GM18505 (cell line): ENCODE measurements around the gene ZBTB46.

ENCODE experiments used
- ATAC-seq: cut with Tn5 transposase; IDR thresholded peaks from one replicate; pipeline ENCODE4 v1.9.1; 2021; ENCODE audit not compliant: unreplicated experiment
- POLR2A ChIP-seq: IDR thresholded peaks from 4 replicates; pipeline ENCODE4 v1.6.1; 2011; ENCODE audit warnings: borderline replicate concordance; ENCODE audit not compliant: insufficient read depth, insufficient read length; ENCODE audit errors: extremely low read depth

ZBTB46 gene

DNA sequence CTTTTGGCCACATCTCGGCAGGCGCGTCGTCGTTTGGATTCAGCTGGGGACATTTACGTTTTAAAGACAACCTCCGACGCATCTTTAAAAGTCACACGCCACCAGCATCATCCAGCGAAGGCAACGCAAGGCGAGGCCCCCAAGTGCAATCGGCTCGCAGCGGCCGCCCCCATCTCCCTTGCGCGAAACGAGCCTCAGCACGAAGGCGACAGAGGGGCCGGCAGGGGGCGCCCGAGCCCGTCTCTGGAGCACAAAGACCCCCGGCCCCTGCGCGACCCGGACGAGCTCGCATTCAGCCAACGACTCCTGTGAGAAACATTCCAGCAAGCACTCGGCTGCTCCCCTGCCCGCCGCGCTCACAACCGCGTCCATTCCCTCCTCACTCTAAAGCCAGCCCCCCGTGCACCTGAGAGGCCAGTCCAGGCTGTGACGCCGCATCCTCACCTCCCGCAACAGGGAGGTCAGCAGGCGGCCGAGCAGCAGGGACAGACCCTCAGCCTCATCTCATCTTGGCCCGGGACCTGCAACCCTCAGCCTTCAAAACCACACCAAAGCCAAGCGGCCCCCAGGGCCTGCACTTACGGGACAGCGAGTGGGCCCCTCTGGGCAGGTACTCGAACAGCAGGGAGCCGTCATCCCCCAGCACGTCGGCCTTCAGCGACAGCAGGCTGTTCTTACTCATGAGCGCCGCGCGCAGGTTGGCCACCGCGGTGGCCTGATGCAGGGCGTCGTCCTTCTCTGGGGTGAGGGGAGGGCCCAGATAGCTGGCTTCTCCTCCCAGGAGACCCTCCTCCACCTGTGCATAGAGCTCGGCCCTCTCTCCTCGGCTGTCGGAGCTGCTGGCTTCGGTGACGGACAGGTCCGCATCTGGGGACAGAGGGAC lies 55.7 kb downstream of the ZBTB46 start:
- no peak for TF ChIP-seq POLR2A
- ATAC-seq: no peak

DNA sequence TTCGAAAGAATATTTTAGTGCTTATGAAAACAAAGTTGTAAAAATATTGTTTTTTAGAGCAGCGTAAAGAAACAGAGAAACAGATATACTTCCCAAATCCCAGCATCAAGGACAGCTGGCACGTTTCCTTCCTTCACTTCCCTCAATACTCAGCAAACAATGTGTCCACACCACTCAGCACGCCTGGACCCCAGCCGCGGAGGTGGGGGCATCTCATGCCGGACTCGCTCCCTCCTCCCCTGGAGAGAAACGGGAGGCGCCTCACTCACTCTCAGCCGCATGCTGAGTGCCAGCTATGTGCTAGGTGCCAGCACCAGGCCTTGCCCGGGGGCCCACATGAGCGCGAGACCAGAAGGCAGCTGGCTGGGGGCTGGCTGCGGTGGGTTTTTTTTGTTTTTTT lies 56.8 kb downstream of the ZBTB46 start:
- ATAC-seq: no peak
- no peak for TF ChIP-seq POLR2A

DNA sequence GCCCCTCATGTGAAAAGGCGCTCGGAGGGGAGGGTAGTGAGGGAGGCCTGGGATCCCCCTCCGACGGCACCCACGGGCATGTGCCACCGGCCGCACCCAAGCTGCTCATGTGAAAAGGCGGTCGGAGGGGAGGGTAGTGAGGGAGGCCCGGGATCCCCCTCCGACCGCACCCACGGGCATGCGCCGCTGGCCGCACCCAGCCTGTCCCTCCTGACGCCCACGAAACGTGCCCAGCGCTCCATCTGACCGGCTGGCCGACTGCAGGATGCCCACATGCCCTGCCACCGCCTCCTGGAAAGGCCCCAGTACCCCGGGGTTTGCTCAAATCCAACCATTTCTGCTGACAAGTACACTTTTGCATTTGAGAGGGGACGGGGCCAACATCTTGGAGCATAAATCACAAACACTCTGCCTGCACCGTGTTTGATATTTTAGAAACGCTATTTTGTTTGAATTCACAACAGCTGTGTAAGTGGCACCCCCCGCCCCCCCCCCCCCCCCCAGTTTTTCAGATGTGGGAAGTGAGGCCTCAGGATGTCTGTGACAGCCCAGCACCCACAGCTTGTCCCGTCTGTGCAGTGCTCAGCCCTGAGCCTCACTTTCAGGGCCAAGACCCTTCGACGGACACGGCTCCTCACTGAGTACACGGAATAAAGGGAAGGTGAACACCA lies 57.4 kb downstream of the ZBTB46 start:
- ATAC-seq: no peak
- TF ChIP-seq POLR2A: no peak

DNA sequence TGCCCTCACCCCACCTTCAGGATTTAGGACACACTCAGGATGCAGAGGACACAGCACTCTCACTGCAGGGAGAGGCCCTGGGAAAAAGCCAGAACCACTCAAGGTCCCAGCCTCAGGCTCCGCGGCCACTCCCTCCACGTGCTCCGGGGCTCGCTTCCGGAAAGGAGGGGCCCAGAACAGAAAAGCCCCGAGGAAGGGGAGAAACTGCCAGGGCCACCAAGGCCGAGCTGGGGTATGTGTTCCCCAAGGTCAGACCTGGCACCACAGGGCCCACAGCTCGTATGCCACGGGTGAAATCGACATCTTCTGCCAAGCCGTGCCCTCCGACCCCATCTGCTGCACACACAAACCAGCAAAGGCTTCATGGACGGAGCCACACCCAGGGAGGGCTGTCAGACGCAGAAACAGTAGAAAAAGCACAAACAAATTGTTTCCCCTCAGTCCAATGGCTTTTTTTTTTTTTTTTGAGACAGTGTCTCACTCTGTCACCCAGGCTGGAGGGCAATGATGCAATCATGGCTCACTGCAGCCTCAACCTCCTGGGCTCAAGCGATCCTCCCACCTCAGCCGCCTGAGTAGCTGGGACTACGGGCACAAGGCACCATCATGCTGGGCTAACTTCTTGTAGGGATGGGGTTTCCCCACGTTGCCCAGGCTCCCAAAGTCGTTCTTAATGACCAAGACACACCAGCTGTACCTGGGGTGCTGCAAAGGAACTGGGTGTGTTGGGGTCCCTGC lies 58.1 kb downstream of the ZBTB46 start:
- ATAC-seq: no peak
- TF ChIP-seq POLR2A: no peak

DNA sequence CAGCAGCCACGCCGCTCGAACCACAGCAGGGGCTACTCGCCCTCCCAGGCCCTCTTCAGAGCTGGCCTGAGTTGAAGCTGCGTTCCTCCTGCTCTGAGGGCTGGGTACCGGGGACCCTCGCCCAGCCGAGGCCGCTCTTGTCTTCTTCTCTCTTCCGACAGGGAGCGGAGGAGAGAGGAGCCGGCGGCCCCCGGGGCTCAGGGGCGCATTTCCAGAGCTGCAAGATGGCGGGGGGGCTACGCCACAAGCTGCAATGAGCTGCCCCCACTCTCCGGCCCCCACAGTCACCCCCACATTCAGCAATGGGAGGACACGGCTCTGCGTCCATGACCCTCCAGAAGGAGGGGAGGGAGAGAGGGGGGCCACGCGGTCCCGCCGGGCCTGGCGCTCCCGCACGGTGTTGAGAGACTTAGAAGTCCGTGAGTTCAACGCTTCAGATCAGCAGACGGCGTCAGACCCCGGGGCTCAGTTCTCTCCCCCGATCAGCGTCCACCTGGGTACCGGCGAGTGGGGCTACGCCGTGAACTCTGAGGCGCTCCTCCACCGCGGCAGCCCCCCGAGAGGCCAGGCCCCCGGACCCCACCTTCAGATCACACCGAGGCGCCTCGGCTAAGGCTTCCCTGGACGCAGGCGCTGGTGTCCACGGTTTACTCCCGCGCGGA lies 59.9 kb downstream of the ZBTB46 start:
- no peak for ATAC-seq
- no peak for TF ChIP-seq POLR2A

DNA sequence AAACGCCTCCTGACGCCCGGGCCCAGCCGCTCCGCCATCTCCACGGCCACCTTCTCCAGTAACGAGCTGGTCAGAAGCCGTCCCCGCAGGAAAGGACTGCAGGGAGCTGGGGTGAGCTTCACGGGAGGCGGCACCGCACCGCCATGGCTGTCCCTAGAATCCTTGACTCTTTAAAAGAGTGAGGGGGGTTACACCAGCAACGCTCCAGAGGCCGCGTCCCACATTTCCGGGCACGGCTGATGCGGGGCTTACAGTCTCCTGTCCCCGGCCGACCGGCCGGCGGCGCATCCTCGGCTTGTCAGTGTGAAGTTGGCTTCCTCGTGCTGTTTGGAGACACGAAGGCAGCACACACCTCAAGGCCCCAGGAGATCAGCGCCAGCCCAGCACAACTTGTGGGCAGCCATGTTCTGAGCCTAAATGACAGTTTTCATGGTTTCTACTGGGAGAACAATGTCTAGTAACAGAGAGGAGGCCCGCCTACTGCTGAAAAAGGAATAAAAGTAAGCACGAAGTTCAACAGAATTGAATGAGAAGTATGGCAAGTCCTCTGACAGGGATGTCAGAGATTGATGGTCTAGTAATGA lies 61.1 kb downstream of the ZBTB46 start:
- no peak for ATAC-seq
- no peak for TF ChIP-seq POLR2A

DNA sequence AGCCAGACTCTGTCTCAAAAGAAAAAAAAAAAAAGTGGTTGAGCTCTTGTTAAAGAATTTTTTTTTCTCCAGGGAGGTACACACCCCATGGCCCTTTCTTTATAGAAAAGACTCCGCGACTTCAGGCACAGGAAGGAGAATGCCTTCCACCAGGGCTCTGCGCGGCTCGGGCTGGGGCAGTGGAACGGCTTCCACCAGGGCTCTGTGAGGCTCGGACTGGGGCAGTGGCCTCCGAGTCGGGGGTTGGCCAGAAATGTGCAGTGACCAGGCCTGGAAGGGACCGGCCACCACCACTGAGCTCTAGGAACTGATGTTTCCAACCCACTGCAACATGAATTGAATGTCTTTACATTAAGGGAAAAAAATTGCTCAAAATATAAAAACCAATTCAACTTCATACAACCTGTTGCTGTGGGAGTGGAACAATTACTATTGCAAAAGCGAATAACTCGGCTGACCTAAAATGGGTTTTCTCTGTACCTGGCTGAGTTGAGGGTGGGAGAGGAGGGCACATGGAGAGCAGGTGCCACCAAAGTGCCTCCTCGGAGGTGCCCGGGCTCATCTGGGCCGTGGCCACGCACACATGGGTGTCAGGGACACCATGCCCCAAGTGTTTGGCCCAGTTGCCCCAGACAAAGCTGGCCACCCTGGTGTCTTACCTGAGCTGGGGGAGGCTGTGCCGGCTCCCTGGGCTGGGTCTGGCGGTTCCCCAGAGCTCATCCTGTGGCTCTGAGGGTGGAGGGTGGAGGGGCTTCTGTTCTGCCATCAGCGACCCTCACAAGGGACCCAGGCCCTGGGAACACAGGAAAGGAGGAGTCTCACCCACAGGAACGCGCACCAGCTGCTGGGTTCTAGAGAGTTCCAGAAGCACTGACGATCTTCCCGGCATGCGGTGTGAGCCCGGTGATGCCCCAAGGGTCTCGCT lies 62.2 kb downstream of the ZBTB46 start:
- no peak for ATAC-seq
- no peak for TF ChIP-seq POLR2A

DNA sequence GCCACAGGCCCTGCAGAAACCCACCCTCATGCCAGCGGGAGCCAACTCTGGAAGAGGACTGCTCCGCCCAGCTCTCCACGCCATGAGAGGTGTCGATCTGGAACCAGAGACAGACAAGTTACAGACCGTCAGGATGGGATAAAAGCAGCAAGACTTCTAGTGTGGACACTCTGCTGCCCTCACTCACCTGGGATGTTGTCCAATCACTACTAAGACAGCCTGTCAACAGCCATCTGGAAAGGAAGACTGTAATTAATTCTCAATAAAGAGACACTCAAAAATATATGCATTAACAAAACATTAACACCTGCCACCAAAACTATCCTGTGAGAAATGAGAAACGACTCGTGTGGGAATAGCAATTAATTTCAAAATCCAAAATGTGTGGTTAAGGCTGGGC lies 63.2 kb downstream of the ZBTB46 start:
- no peak for TF ChIP-seq POLR2A
- ATAC-seq: no peak

DNA sequence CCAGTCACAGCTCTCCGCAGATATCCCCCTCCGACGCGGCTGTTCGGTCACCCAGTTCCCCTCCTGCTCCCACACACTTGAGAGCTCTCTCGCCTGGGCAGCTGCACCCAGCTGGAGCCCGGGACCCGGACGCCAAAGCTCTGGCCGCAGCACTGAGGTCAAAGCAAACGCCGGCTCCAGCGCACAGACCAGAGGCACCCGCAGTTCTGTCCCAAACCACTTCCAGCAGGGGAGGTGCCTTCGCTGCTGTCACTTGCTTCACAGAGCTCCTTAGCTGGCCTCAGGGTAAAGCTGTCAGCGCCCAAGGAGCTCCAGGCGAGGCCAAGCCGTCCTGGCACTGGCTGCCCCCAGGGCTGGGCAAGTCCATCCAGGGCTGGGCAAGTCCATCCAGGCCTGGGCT lies 63.6 kb downstream of the ZBTB46 start:
- no peak for TF ChIP-seq POLR2A
- no peak for ATAC-seq

DNA sequence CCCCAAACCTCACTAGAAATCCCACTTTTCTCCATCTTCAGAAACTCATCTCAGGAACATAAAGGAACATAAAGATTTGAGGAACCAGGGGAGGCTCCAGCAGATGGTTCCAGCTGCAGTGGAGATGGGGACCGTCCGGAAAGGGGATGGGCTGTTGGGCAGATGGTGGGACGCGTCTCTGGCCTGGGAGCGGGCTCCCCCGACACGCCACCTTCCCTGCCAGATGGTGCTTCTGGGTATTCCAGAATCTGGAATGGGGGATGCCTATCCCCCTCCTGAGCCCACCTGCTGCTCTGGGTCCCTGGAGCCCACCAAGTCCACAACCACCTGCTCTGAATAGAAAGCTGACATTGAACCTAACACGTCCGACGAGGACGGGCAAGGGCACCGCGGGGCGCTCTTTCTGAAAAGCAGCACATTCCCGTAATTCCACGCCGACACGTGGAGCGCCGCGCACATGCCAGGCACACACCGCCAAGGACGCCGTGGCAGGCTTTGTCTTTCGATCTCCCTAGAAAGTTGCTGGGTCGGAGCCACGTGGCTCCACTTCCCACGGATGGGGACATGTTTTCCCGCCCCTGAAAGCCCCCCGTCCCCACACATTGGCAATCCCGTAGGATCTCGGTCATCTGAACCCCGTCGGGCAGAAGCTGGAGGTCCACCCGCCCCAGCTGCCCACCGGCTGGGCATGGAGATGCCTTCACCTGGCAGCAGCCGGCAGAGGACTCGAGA lies 64.2 kb downstream of the ZBTB46 start:
- TF ChIP-seq POLR2A: no peak
- ATAC-seq: no peak

DNA sequence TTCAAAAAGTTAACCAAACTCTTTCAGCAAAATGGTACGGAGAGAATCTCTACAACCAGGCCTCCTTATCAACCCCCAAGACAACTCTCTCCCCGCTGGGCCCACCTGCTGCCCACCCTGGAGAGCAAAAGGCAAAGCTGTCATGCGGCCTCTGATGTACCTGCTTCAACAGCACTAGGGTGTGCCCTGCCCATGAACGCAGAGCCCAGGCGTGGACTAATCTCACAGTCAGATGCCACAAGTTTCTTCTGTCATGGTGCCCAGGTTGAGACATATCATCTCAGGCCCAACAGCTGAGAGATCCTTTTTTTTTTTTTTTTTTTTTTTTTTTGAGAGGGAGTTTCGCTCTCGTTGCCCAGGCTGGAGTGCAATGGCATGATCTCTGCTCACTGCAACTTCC lies 65.2 kb downstream of the ZBTB46 start:
- ATAC-seq: no peak
- no peak for TF ChIP-seq POLR2A

DNA sequence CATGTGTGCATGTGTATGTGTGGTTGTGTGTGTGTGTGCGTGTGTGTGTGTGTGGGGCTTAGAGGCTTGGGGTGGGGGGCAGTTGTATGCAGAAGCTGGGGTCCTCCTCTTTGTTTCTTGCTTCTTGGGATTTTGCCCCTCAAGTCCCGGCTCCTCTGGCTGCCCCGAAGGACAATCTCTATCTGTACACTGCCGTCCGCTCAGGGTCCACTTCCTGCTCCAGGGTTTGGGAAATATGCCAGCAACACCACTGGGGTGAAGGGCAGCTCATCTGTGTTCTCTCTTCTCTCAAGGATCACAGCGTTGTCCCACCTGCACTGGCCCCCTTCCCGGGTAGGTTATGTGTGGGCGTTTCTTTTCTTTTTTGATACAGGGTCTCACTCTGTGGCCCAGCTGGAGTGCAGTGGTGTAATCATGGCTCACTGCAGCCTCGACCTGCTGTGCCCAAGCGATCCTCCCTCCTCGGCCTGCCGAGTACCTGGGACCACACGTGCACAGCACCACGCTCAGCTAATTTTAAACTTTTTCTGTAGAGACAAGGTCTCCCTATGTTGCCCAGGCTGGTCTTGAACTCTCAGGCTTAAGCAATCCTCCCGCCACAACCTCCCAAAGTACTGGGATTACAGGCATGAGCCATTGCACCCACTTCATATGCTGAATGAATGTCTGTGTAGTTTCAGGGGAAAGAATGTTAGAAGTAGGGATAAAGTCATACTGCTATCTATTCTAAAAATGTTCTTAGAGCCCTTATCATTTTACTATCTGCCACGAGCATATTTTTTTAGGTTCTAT lies 65.8 kb downstream of the ZBTB46 start:
- no peak for ATAC-seq

More for the DNA sequence above, 65.8 kb downstream of the ZBTB46 start:
- TF ChIP-seq POLR2A: no peak
